Measurements from ENCODE around the gene NDUFS4.
"Not testable (repeated sequence)": the region's sequence is repeated elsewhere in the genome, so short reads cannot be mapped to it uniquely, and the experiment has no call there.

Gene NDUFS4

GRCh38 chr5:53560506-53561191, at the start of gene NDUFS4:
NDUFS4 (plus strand) TSS chr5:53560639; CDS start chr5:53560663, 24 bp downstream.
- DNase-seq = peak; percentile 64

DNA sequence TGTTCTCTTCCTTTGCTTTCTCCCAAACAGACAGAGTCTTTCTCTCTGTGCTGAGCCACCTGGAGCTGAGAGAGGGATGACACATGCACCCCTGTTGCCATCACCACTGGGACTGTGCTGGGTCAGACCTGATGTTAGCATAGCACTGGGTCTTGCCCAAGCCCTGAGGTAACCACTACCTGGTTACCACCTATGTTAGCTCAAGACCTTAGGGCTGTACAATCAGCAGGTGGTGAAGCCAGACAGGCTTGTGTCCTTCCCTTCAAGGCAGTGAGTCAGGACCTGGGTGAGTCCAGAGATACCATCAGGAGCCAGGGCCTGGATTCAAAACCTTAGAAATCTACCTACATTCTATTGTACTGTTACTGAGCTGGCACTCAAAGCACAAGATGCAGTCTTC, 47.9 kb upstream of the NDUFS4 start:
- no peak for DNase-seq

DNA sequence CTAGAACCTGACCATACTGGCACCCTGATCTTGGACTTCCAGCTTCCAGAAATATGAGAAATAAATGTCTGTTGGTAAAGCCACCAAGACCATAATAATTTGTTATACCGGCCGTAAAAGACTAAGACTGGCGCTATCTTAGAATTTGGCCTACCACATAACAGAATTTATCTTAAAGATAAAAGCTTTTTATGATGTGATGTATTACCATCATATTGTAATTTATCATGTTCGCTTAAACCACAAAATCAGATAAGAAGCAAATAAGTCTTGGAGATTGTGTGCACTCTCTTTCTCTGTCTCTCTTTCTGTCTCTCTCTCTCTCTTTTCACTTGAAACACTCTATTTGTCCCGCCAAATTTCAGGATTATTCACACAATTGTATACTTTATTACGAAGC, 44.5 kb upstream of the NDUFS4 start:
- no peak for DNase-seq

GRCh38 chr5:53520813-53521212, 39.6 kb upstream of the NDUFS4 start:
- DNase-seq = no peak

- no peak for DNase-seq
Observed at GRCh38 chr5:53537711-53538110, 22.7 kb upstream of the NDUFS4 start.

GRCh38 chr5:53540739-53541138, 19.7 kb upstream of the NDUFS4 start:
- not testable (repeated sequence) for DNase-seq

DNA sequence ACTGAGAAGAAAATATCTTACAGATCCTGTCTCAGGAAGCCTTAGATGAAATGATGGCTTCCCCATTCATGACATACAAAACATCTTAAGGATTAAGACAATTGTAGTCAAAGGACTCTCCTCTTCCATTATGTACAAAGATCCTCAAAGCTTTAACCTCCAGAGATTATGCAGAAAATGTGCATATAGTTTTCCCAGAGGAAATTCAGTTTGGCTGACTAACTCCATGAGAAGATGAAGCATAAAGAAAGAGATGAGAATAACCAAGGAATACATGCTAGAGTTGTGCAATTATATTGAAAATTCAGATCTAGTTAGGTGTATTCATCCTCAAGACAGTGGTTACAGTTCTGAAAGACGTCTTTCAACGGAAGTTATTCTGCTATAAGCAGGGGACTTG, 18.6 kb upstream of the NDUFS4 start:
- DNase-seq = no peak

GRCh38 chr5:53542926-53543325, 17.5 kb upstream of the NDUFS4 start:
- no peak for DNase-seq

GRCh38 chr5:53543401-53543800, 17.0 kb upstream of the NDUFS4 start:
- no peak for DNase-seq

GRCh38 chr5:53545744-53546143, 14.7 kb upstream of the NDUFS4 start:
- no peak for DNase-seq

GRCh38 chr5:53547226-53547625, 13.2 kb upstream of the NDUFS4 start:
- no peak for DNase-seq

GRCh38 chr5:53548501-53548900, 11.9 kb upstream of the NDUFS4 start:
- not testable (repeated sequence) for DNase-seq

DNA sequence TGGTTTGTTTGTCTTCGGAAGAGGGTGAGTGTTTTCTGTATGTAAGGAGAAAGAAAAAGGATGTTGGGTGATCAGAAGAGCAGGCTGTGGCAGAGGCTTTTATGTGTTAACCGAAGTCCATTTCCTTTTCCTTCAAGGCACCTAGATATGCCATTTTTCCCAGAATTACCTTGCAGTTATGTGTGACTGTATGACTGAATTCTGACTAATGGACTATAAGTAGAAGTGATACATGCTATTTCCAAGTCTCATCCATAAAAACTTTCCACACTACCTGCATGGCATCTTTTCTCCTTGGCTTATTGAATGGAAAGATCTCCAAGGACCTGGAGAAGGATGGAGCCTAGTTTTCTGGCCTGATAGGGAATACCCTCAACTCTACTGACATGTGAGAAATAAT, 10.6 kb upstream of the NDUFS4 start:
- DNase-seq = no peak

- no peak for DNase-seq
Observed at GRCh38 chr5:53552561-53552960, 7.9 kb upstream of the NDUFS4 start.

DNA sequence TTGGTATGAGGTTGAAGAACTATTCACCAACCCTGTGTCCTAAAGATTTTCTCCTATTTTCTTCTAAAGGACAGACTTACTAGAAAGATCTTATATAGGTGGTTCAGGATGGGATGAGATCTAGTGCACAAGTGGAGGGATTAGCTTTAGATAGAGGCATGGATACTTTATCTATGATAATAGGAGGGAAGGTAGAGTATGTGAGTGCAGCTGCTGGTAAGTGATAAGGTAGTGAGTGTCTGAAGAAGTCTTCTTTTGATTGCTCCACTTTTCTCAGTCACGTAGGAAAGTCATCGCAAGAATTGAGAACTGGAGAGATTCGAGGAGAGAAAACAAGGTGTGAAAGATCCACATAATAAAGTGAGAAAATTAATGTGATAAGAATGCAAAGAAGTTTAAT, 6.0 kb upstream of the NDUFS4 start:
- no peak for DNase-seq

GRCh38 chr5:53555160-53555559, 5.3 kb upstream of the NDUFS4 start:
- DNase-seq = no peak

DNA sequence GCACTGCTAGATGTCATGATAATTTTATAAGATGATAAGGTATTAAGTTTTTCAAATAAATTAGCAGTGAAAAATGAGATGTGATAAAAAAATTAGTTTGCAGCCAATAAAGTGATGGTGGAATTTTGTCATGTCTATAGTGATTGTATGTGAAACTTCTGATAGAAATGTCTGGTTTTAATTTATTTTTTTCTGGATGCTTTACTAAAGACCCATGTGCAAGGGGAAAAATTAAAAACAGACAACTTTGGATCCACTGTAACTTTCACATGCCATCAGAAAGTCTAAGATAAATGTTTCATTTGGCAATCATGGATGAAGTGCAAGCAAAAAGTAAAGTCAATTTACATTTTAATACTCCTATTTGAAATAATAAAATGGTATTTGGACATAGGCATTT, 4.4 kb upstream of the NDUFS4 start:
- no peak for DNase-seq

DNA sequence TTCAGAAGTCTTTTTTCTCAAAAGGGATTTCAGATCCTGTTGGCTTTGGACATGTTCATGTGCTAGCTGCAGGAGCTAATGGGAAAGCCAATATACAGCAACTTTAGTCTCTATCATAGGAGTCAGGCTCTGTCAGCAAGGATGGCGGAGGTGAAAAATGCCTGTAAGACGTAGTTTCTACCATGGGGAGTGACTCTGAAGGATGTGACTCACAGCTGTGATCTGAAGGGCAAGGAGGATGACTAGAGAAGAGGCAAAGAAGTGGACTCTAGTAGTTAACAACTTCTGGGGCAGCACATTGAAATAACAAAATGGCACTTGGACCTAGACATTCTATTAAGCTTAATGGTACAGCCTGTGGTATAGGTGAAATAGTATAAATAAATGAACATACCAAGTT, 3.1 kb upstream of the NDUFS4 start:
- DNase-seq = no peak

DNA sequence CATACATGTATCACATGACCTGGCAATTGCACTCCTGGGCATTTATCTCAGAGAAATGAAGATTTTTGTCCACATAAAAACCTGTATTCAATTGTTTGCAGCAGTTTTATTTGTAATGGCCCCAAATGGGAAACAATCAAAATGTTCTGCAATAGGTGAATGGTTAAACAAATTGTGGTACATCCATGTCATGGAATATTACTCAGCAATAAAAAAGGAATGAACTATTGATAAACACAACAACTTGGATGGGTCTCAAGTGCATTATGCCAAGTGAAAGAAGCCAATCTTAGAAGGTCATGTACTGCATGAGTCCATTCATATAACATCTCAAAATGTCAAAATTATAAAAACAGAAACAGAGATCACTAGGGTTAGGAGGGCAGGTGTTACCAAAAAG, 1.5 kb upstream of the NDUFS4 start:
- no peak for DNase-seq

GRCh38 chr5:53560028-53560427, 411 bp upstream of the NDUFS4 start:
- DNase-seq = no peak

DNA sequence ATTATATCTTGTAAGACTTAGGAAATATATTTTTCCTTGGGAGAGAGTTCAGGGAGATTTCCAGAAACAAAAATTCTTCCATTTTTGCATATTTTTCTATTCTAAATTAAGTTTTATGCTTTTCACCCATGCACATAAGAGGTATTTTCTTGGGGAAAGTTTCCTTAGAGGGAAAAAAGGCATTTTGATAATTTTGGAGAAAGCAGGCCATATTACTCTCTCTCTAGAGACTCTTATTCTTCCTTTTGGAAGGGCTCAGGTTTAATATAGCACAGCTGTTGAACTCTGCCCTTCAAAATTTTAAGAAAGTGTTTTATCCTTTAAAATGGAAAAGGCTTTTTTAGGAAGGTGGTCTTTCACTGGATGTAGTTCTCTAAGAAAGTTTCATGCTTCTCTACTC, 8.0 kb downstream of the NDUFS4 start:
- DNase-seq = no peak

GRCh38 chr5:53568871-53569270, 8.4 kb downstream of the NDUFS4 start:
- no peak for DNase-seq

GRCh38 chr5:53569453-53569852, 9.0 kb downstream of the NDUFS4 start:
- DNase-seq = no peak

GRCh38 chr5:53571403-53571802, 11.0 kb downstream of the NDUFS4 start:
- DNase-seq = no peak

- DNase-seq = no peak
Observed at GRCh38 chr5:53575101-53575500, 14.7 kb downstream of the NDUFS4 start.

- DNase-seq = no peak
Observed at GRCh38 chr5:53575831-53576230, 15.4 kb downstream of the NDUFS4 start.

All from NCI-H1694 (cell line).